Right ventricle myocardium inferior (tissue), 1 donor: ENCODE data around the gene C5orf63. TPM values are rescaled to one million over a fixed set of nuclear protein-coding genes. Genes with fewer than 3 reads are reported as not detected.
"Not testable (repeated sequence)": the region's sequence is repeated elsewhere in the genome, so short reads cannot be mapped to it uniquely, and the experiment has no call there.

Source experiments
- ATAC-seq: fragments of 200-7000 bp; cut with Tn5 transposase; one replicate; pipeline ENCODE4 v1.9.1; 2020; ENCODE audit warnings: mild to moderate bottlenecking, moderate library complexity
- DNase-seq: peaks from one replicate; pipeline ENCODE4 v3.0.0; 2021; ENCODE audit errors: missing footprints
- intact Hi-C: fragments of 100-400 bp; cut with DNase I; formaldehyde crosslinking; loops from one replicate; pipeline ENCODE4 v1.11.0; 2022
- long read RNA-seq: library from polyadenylated mRNA; unstranded; transcript quantifications from one replicate; pipeline ENCODE4 v2.0.0, GENCODE V29; 2021
- total RNA-seq: library from RNA; stranded (reverse); fragmentation: NEBNext Ultra II Directional; extraction: Animal tissue kit (Norgen Biotek cat#: 25700); gene quantifications from one replicate; pipeline ENCODE4 v1.2.1, GENCODE V29; 2021
- donor health status: DM: no; HTN: yes; CAD: no; lungs with severe emphysema.

The C5orf63 gene
- 11.4 TPM for total RNA-seq
- long read RNA-seq, partial matches to known transcripts = 0 of 3 reads
- long read RNA-seq, other reads (novel, unspliced or antisense) = 2 of 3 reads

- ATAC-seq (peak; percentile 91), DNase-seq (peak; percentile 80)
- intact Hi-C loops = loop anchor here (5.0 kb wide), 1 partner anchor 36 kb away; no protein-coding TSS in a partner anchor
Measured at GRCh38 chr5:127072861-127073846, at the start of gene C5orf63. Gene C5orf63 (minus strand): TSS chr5:127073502. CDS start chr5:127058995, 14,507 bp downstream.

GRCh38 chr5:127112347-127112864 lies 39.1 kb upstream of the C5orf63 start:
- ATAC-seq (no peak), DNase-seq (no peak)
- intact Hi-C loops = no loop called here

- intact Hi-C loops = no loop called here
- ATAC-seq = no peak
Measured at GRCh38 chr5:127111112-127111511, 37.8 kb upstream of the C5orf63 start.

DNA sequence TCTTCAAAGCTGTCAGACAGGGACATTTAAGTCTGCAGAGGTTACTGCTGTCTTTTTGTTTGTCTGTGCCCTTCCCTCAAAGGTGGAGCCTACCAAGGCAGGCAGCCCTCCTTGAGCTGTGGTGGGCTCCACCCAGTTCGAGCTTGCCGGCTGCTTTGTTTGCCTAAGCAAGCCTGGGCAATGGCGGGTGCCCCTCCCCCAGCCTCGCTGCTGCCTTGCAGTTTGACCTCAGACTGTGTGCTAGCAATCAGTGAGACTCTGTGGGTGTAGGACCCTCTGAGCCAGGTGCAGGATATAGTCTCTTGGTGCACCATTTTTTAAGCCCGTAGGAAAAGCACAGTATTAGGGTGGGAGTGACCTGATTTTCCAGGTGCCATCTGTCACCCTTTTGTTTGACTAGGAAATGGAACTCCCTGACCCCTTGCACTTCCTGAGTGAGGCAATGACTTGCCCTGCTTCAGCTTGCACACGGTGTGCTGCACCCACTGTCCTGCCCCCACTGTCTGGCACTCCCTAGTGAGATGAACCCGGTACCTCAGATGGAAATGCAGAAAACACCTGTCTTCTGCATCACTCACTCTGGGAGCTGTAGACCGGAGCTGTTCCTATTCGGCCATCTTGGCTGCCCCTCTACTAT lies 35.4 kb upstream of the C5orf63 start:
- ATAC-seq, intact Hi-C loops, DNase-seq: not testable (repeated sequence)

More at GRCh38 chr5:127111112-127111511, 37.8 kb upstream of the C5orf63 start:
- no peak for DNase-seq

- ATAC-seq (no peak), DNase-seq (no peak)
- intact Hi-C loops = no loop called here
Measured at GRCh38 chr5:127101935-127102334, 28.6 kb upstream of the C5orf63 start.

GRCh38 chr5:127101533-127101932 lies 28.2 kb upstream of the C5orf63 start:
- DNase-seq = no peak
- intact Hi-C loops = no loop called here
- ATAC-seq = no peak

GRCh38 chr5:127098241-127098640 lies 24.9 kb upstream of the C5orf63 start:
- DNase-seq (no peak), ATAC-seq (no peak)
- intact Hi-C loops = no loop called here

- intact Hi-C loops = no loop called here
- no peak for DNase-seq
- ATAC-seq = no peak
Measured at GRCh38 chr5:127097278-127097677, 24.0 kb upstream of the C5orf63 start.

GRCh38 chr5:127096328-127096993 lies 23.2 kb upstream of the C5orf63 start:
- DNase-seq = no peak
- no peak for ATAC-seq
- intact Hi-C loops = no loop called here

GRCh38 chr5:127094161-127094814 lies 21.0 kb upstream of the C5orf63 start:
- DNase-seq (no peak), ATAC-seq (no peak)
- intact Hi-C loops = no loop called here

DNA sequence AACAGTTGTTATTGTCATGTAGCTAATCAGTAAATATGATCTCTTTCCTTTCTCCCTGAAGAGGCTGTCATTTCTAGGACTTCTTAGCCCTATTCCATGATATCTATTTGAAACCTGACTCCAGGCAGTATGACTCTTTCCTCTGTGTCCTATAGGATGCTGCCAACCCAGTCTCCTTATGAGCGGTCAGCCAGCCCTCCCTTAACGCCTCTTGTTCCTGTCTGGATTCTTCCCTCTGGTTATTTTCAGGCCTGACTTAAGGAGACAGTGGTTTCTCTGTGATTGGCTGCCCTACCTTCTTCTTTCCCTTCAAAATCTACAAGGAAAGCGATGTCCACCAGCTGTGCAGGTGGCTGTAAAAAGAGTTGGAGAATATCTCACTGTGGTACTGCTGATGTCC lies 19.4 kb upstream of the C5orf63 start:
- DNase-seq (no peak), ATAC-seq (no peak)
- intact Hi-C loops = no loop called here

- ATAC-seq (no peak), DNase-seq (no peak)
- intact Hi-C loops = no loop called here
Measured at GRCh38 chr5:127089191-127089590, 15.9 kb upstream of the C5orf63 start.

DNA sequence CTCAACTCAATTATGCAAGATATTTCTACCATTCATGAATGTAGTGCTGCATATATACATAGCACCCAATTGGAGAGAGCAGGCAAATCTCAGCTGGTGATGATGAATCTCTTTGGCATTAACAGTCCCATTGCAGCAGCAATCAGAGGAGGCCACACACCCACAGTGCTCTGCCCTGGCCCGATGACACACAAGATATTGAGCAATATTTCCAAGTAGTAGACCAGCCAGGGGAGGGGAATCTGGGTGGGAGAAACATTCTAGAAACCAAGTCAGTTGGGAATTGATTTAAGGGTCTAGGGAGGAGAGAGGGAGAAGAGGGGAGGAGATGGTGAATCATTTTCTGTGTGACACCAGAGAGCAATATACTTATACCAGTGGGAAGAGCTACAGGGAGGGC lies 14.9 kb upstream of the C5orf63 start:
- DNase-seq (no peak), ATAC-seq (peak; percentile 37)
- intact Hi-C loops = no loop called here

- intact Hi-C loops = no loop called here
- ATAC-seq (no peak), DNase-seq (no peak)
Measured at GRCh38 chr5:127086589-127086988, 13.3 kb upstream of the C5orf63 start.

- intact Hi-C loops = no loop called here
- ATAC-seq (no peak), DNase-seq (no peak)
Measured at GRCh38 chr5:127085796-127086195, 12.5 kb upstream of the C5orf63 start.

GRCh38 chr5:127085371-127085770 lies 12.1 kb upstream of the C5orf63 start:
- ATAC-seq = no peak
- intact Hi-C loops = no loop called here
- DNase-seq = no peak

GRCh38 chr5:127084656-127085055 lies 11.4 kb upstream of the C5orf63 start:
- DNase-seq (no peak), ATAC-seq (no peak)
- intact Hi-C loops = no loop called here

DNA sequence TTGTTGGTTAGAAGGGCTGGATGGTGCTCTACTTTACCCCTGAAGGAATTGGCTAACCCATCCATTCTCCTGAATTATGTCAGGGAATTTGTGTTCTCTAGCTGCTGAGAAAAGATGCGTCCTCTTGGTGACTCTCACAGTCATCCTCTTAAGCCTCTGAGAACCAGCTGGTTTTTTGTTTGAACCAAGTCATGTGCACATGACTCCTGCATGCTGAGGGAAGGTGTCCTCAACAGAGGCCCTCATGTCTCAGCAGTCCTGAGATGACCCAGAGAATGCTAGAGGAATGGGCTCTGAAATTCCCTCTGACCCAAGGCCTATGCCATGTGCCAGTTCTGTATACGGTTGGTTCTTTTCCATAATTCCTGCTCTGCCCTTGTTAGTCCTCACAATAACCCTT lies 10.4 kb upstream of the C5orf63 start:
- DNase-seq = no peak
- ATAC-seq = no peak
- intact Hi-C loops = no loop called here
